Measurements from ENCODE around the gene TMEFF2.
"Not testable (repeated sequence)": the region's sequence is repeated elsewhere in the genome, so short reads cannot be mapped to it uniquely, and the experiment has no call there.

The TMEFF2 gene

GRCh38 chr2:192090911-192091310 lies 103.8 kb downstream of the TMEFF2 start:
- H3K4me3 ChIP-seq (ENCODE audit: low read depth, low read length): no peak overlapping the region
- TF ChIP-seq CTCF (IDR thresholded peaks at IDR 0.05; ENCODE audit: borderline replicate concordance, insufficient read depth, low read depth, low read length): no peak

GRCh38 chr2:192087398-192087958 lies 107.3 kb downstream of the TMEFF2 start:
- H3K4me3 ChIP-seq (ENCODE audit: low read depth, low read length): no peak overlapping the region
- no peak for TF ChIP-seq CTCF (IDR thresholded peaks at IDR 0.05; ENCODE audit: borderline replicate concordance, insufficient read depth, low read depth, low read length)

DNA sequence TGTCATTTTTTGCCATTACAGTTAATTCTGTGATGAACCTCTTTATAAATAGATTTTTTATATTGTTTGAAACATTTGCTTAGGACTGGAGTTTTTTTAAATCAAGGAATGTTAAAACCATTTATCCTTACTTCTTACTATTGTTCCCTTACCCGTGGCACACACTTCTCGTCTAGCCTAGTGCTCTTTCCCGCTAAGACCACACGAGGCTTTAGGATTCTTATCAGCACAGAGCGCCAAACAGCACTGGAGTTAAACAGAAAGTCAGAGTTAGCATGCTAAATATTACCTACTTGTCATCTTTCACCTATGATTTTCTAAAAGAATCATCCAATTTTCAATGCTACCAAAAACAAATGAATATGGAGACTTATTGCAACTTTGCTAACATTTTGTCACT lies 112.6 kb downstream of the TMEFF2 start:
- TF ChIP-seq CTCF (IDR thresholded peaks at IDR 0.05; ENCODE audit: borderline replicate concordance, insufficient read depth, low read depth, low read length): no peak
- H3K4me3 ChIP-seq (ENCODE audit: low read depth, low read length): no peak overlapping the region

- not testable (repeated sequence) for H3K4me3 ChIP-seq (ENCODE audit: low read depth, low read length)
Measured at GRCh38 chr2:192080096-192080495, 114.6 kb downstream of the TMEFF2 start.

DNA sequence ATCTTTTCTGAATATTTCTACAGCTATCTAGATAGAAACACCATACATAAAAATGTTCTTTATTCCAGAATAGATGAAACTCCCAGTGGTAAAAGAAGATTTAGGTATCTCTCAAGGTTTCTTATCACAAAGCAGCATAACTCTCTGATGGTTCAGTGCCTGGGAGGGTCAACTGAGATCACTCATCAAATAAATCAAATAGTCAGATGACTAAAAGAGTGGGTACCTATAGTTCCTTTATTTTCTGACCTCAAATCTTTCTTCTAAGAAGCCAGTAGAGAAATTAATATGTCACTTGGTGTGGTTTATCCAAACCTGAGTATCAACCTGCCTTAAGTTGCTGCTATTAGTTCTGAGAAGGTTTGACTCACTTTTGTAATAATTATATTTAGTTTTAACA lies 120.9 kb downstream of the TMEFF2 start:
- H3K4me3 ChIP-seq (ENCODE audit: low read depth, low read length): no peak overlapping the region
- TF ChIP-seq CTCF (IDR thresholded peaks at IDR 0.05; ENCODE audit: borderline replicate concordance, insufficient read depth, low read depth, low read length): no peak

- TF ChIP-seq CTCF (IDR thresholded peaks at IDR 0.05; ENCODE audit: borderline replicate concordance, insufficient read depth, low read depth, low read length): no peak
- H3K4me3 ChIP-seq (ENCODE audit: low read depth, low read length): no peak overlapping the region
Measured at GRCh38 chr2:192072778-192073177, 122.0 kb downstream of the TMEFF2 start.

DNA sequence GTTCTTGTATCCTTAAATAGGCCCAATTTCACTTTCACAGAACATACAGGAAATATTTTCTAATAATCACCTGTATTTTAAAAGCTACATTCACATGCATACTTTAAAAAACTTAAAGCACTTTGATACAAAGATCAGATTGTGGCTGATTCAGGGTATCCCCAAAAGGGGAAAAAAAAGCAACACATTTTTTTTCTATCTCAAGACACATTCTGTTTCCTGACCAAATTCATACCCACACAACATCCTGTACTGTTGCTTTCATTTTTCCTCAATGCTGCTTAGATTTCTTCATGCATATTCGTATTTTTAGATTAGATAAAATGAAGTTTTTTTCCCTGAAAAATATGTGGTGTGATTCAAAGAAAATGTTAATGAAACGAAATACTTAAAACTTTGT lies 122.5 kb downstream of the TMEFF2 start:
- no peak for TF ChIP-seq CTCF (IDR thresholded peaks at IDR 0.05; ENCODE audit: borderline replicate concordance, insufficient read depth, low read depth, low read length)
- H3K4me3 ChIP-seq (ENCODE audit: low read depth, low read length): no peak overlapping the region

DNA sequence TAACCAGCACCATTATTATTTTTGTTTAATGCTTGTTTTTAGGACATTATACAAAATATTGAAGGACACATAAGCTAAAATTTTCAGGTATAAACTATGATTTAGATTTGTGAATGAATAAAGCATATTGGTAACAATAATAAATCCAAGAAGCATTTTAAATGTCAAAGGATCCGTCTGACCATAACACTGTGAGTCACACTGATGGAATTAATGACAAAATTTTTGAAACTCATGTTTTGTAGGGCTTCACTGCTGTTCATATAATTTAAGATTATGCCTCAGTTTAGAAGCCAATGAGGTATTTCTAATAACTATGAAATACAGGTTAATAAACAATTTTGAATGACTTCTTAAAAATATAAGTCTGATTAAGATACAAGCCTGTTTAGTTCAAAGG lies 124.6 kb downstream of the TMEFF2 start:
- TF ChIP-seq CTCF (IDR thresholded peaks at IDR 0.05; ENCODE audit: borderline replicate concordance, insufficient read depth, low read depth, low read length): no peak
- no peak overlapping the region for H3K4me3 ChIP-seq (ENCODE audit: low read depth, low read length)
